Smooth muscle cell (in vitro differentiated cells): ENCODE data around the gene PURA. TPM values are rescaled to one million over a fixed set of nuclear protein-coding genes. Genes with fewer than 3 reads are reported as not detected.
A peak's percentile ranks its signal among the peaks of the same experiment; 100 is the strongest.

Experiments used
- DNase-seq: peaks from one replicate; lab custom pipeline; 2025; ENCODE audit not compliant: unreplicated experiment; lab: John Stamatoyannopoulos, UW
- H2AFZ ChIP-seq: fragments of 200-600 bp; sonication (generic); 2 replicates; pipeline ENCODE4 v1.6.0; 2016; ENCODE audit warnings: antibody characterized with exemption, low read depth, mild to moderate bottlenecking
- H3F3A ChIP-seq: fragments of 200-600 bp; sonication (generic); 2 replicates; pipeline ENCODE4 v1.6.0; 2017; ENCODE audit warnings: antibody characterized with exemption, low read depth
- H3K27ac ChIP-seq: fragments of 200-600 bp; sonication (generic); 2 replicates; pipeline ENCODE4 v1.5.1; 2016; ENCODE audit warnings: low read depth, mild to moderate bottlenecking
- H3K27me3 ChIP-seq: fragments of 200-600 bp; sonication (generic); 2 replicates; pipeline ENCODE4 v1.6.1; 2016; ENCODE audit warnings: low read depth, mild to moderate bottlenecking
- H3K36me3 ChIP-seq: fragments of 200-600 bp; sonication (generic); 2 replicates; pipeline ENCODE4 v1.5.1; 2016; ENCODE audit warnings: low read depth
- H3K4me1 ChIP-seq: fragments of 200-600 bp; sonication (generic); 2 replicates; pipeline ENCODE4 v1.5.1; 2016; ENCODE audit warnings: low read depth
- H3K4me2 ChIP-seq: fragments of 200-600 bp; sonication (generic); 2 replicates; pipeline ENCODE4 v1.6.0; 2016; ENCODE audit warnings: mild to moderate bottlenecking
- H3K4me3 ChIP-seq: fragments of 200-600 bp; sonication (generic); 2 replicates; pipeline ENCODE4 v1.5.1; 2016; ENCODE audit warnings: mild to moderate bottlenecking
- H3K79me2 ChIP-seq: fragments of 200-600 bp; sonication (generic); 2 replicates; pipeline ENCODE4 v1.6.0; 2016; ENCODE audit warnings: low read depth, mild to moderate bottlenecking
- H3K9ac ChIP-seq: fragments of 200-600 bp; sonication (generic); 2 replicates; pipeline ENCODE4 v1.6.0; 2016; ENCODE audit warnings: low read depth
- H3K9me3 ChIP-seq: fragments of 200-600 bp; sonication (generic); replicated peaks from 2 replicates; pipeline ENCODE4 v1.5.1; 2016; ENCODE audit warnings: low read depth
- H4K20me1 ChIP-seq: fragments of 200-600 bp; sonication (generic); 2 replicates; pipeline ENCODE4 v1.6.0; 2016; ENCODE audit warnings: low read depth
- CTCF ChIP-seq: fragments of 200-600 bp; sonication (generic); IDR thresholded peaks from 2 replicates; pipeline ENCODE4 v1.5.1; 2017; ENCODE audit warnings: borderline replicate concordance, mild to moderate bottlenecking, antibody characterized with exemption; ENCODE audit not compliant: insufficient read depth, poor library complexity, severe bottlenecking
- WGBS: methylation state at CpG from one replicate; pipeline ENCODE4 v1.1.7; 2016; ENCODE audit warnings: low lambda C conversion rate; 5-methylcytosine and 5-hydroxymethylcytosine counted together
- polyA plus RNA-seq: library from polyadenylated mRNA; unstranded; fragments of >200 nt; fragmentation: Nextera tagmentation; extraction: Ambion mirVana; gene quantifications from 2 replicates; pipeline ENCODE4 v1.2.1, GENCODE V29; 2016
- total RNA-seq: library from RNA; depleted of rRNA; stranded (reverse); fragments of >200 nt; gene quantifications from 2 replicates; pipeline ENCODE4 v1.2.3, GENCODE V29; 2014

The PURA gene
- total and polyA plus RNA-seq, 2 experiments from 2014 or later, result 5.2 to 9.4 TPM

DNA sequence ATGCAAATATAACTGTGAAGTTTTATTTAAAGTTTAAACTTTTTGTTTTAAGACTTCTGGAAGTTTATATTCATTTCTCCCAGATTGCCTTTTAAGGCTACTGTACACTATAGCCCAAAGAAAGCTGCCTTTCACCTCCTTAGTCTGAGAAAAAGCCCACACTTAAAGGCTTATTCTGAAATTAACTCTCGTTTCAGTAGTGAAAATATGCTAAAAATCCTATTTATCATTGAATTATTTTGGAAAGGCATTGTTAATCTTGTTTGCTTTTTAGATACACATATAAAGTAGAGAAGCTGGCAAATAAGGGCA is 3.3 kb upstream of the PURA start:
- Histone ChIP-seq H3K79me2 (peaks cover 18% of the 10 kb centered on the region), H3K9ac (no peak overlapping the region), H3K27ac (no peak overlapping the region), H2AFZ (no peak overlapping the region), H3F3A (peaks cover 22% of the 10 kb centered on the region), H3K27me3 (peaks cover 52% of the 10 kb centered on the region), H3K9me3 (no peaks in the 10 kb centered on the region), H3K4me2 (no peak overlapping the region), H3K4me1 (peaks cover 34% of the 10 kb centered on the region), H3K4me3 (no peak overlapping the region), H3K36me3 (no peaks in the 10 kb centered on the region), H4K20me1 (peaks cover 60% of the 10 kb centered on the region)
- WGBS, result 10% methylated on average over 1 of the region's 1 CpG
- TF ChIP-seq CTCF, result no peak
- no peak for DNase-seq

- no peak overlapping the region for H3K9ac ChIP-seq
- TF ChIP-seq CTCF, result no peak
- H3K36me3 ChIP-seq, result no peaks in the 10 kb centered on the region
- H3K27me3 ChIP-seq, result peaks cover 51% of the 10 kb centered on the region
- H3K79me2 ChIP-seq, result peaks cover 24% of the 10 kb centered on the region
- H2AFZ ChIP-seq, result no peak overlapping the region
- 11% methylated on average over 17 of the region's 18 CpGs for WGBS
- H3K4me3 ChIP-seq, result no peak overlapping the region
- peaks cover 40% of the 10 kb centered on the region for H3K4me1 ChIP-seq
- peaks cover 66% of the 10 kb centered on the region for H4K20me1 ChIP-seq
- H3K4me2 ChIP-seq, result no peak overlapping the region
- no peak for DNase-seq
- H3K9me3 ChIP-seq, result no peaks in the 10 kb centered on the region
- H3F3A ChIP-seq, result peaks cover 18% of the 10 kb centered on the region
- no peak overlapping the region for H3K27ac ChIP-seq
These were observed 2.7 kb upstream of the PURA start for GRCh38 chr5:140111011-140111858.

DNA sequence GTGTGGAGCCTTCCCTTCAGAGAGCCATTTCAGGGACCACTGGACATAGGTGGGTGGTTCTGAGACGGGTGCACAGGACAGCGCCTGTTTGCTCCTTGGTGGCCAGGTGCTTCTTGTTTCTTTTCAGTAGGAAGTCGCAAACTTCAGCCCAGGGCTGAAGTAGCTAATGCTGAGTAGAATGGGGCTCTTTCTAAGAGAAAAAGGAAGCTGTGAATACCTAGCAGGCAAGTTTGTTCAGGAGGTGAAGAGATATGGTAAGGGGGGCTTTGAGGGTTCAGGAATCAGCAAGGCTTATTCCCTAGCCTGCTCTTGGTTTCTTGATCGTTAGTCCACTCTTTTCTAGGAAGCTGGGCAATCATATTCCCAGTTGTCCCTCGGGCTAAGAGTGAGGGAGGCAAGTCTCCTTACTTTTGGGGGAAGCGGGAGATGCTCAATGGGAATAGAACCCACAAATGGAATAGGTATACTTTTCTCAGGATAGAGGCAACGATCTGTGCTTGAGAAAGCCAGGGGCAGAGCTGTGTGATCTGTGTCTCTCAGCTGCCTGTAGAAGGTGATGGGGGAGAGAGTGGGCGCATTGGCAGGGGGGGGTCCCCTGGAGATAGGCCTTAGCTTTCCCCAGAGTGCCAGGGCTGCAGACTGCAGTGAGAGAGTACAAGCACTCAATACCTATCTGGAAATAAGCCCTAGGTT is 1.9 kb upstream of the PURA start:
- H4K20me1 ChIP-seq, result peaks cover 74% of the 10 kb centered on the region

More for the DNA sequence above, 1.9 kb upstream of the PURA start:
- Histone ChIP-seq H3K4me1 (peaks cover 40% of the 10 kb centered on the region), H3F3A (peaks cover 10% of the 10 kb centered on the region), H3K27me3 (peaks cover 51% of the 10 kb centered on the region), H3K9me3 (no peaks in the 10 kb centered on the region), H3K79me2 (peaks cover 32% of the 10 kb centered on the region), H2AFZ (no peak overlapping the region), H3K27ac (no peak overlapping the region), H3K9ac (no peak overlapping the region), H3K4me3 (no peak overlapping the region), H3K36me3 (no peaks in the 10 kb centered on the region), H3K4me2 (peak overlapping the region; percentile 97)
- DNase-seq, result no peak
- 45% methylated on average over 8 of the region's 8 CpGs for WGBS
- TF ChIP-seq CTCF, result no peak
